GM12873 (cell line): Measurements from ENCODE around the gene DCANP1.

Experiments
- CTCF ChIP-seq: IDR thresholded peaks from 2 replicates; pipeline ENCODE4 v1.5.1; 2012; ENCODE audit warnings: low read depth, mild to moderate bottlenecking, moderate library complexity, low read length, control low read depth; ENCODE audit not compliant: insufficient read depth; ENCODE audit errors: missing control alignments

DCANP1 gene

GRCh38 chr5:135423146-135423845, 23.9 kb downstream of the DCANP1 start:
- TF ChIP-seq CTCF, result no peak

GRCh38 chr5:135422419-135422818, 24.7 kb downstream of the DCANP1 start:
- TF ChIP-seq CTCF, result no peak

GRCh38 chr5:135417083-135417482, 30.1 kb downstream of the DCANP1 start:
- TF ChIP-seq CTCF, result no peak

- TF ChIP-seq CTCF, result no peak
These were observed 42.1 kb downstream of the DCANP1 start for GRCh38 chr5:135405082-135405481.

- TF ChIP-seq CTCF, result no peak
These were observed 45.1 kb downstream of the DCANP1 start for GRCh38 chr5:135402031-135402430.

GRCh38 chr5:135400866-135401265, 46.3 kb downstream of the DCANP1 start:
- TF ChIP-seq CTCF, result no peak

- no peak for TF ChIP-seq CTCF
These were observed 47.2 kb downstream of the DCANP1 start for GRCh38 chr5:135399794-135400542.
